Astrocyte of the cerebellum (primary cell): ENCODE data around the gene LALBA.

Experiments used
- DNase-seq: peaks from one replicate; pipeline ENCODE4 v3.0.0-alpha.2; 2011; ENCODE audit warnings: low read depth
- H3K4me3 ChIP-seq: 2 replicates; pipeline ENCODE4 v1.5.1; 2011; ENCODE audit warnings: mild to moderate bottlenecking, low read depth, low read length, moderate library complexity
- CTCF ChIP-seq: IDR thresholded peaks from 2 replicates; pipeline ENCODE4 v1.5.1; 2012; ENCODE audit warnings: low read length, low read depth, moderate library complexity, mild to moderate bottlenecking; ENCODE audit errors: missing control alignments
- in situ Hi-C: cut with HindIII; loops from 2 replicates; pipeline ENCODE4 v1.10.0; 2017; ENCODE audit warnings: low sequenced_read_pairs

The LALBA gene

DNA sequence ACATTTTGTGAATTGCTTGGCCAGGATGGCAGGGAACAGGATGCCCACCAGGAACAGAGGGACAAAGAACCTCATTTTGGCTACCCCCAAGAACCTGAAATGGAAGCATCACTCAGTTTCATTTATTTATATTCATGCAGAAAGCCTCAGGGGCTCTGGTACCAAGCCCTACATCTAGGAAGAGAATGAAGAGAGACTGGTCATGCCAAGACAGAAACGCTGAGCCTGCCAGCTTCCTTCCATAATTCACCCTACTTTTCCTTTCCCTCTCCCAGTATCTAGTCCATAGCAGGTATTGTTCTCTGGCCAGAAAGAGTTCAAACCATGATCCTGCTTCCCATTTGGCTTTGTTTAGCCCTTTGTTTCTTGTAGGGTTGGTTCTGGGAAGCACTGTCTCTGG, at the start of gene LALBA:
LALBA (minus strand) TSS at position 101 of the 400 bp plus-strand sequence; CDS start at position 75, 26 bp downstream.
- DNase-seq, result no peak
- no peak for TF ChIP-seq CTCF
- in situ Hi-C loops, result no loop called here
- no peak within 1 kb of the TSS for H3K4me3 ChIP-seq

- peak; percentile 99 for TF ChIP-seq CTCF
- in situ Hi-C loops, result no loop called here
- no peak overlapping the region for H3K4me3 ChIP-seq
- DNase-seq, result peak; percentile 61
These were observed 48.7 kb upstream of the LALBA start for GRCh38 chr12:48618541-48618940.

DNA sequence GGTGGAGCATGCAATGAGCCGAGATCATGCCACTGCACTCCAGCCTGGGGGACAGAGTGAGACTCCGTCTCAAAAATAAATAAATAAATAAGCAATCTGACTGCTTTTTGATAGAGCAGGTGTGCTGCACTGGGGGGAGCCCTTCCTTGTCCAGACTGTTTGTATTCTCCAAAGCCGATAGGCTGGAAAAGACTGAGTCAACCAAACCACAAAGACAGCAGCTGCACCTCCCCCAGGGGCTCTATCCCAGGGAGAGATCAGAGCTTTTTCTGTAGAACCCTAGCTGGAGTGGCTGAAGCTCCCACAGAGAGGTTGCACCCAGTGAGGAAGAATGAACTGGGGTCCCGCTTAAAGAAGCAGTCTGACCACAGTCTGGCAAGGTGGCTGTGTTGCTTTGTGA, 45.8 kb upstream of the LALBA start:
- no peak for TF ChIP-seq CTCF
- in situ Hi-C loops, result no loop called here
- no peak for DNase-seq
- no peak overlapping the region for H3K4me3 ChIP-seq

DNA sequence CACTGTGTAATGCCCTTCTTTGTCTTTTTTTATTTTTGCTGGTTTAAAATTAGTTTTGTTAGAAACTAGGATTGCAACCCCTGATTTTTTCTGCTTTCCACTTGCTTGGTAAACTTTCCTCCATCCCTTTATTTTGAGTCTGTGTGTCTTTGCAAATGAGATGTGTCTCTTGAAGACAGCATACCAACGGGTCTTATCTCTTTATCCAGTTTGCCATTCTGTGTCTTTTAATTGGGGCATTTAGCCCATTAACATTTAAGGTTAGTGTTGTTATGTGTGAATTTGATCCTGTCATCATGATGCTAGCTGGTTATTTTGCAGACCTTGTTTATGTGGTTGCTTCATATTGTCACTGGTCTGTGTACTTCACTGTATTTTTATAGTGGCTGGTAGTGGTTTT, 43.5 kb upstream of the LALBA start:
- in situ Hi-C loops, result no loop called here

GRCh38 chr12:48602192-48602989, 32.5 kb upstream of the LALBA start:
- no peak for DNase-seq
- H3K4me3 ChIP-seq, result no peak overlapping the region
- TF ChIP-seq CTCF, result no peak
- in situ Hi-C loops, result no loop called here

More for the DNA sequence above, 43.5 kb upstream of the LALBA start:
- H3K4me3 ChIP-seq, result no peak overlapping the region
- TF ChIP-seq CTCF, result no peak
- DNase-seq, result no peak

GRCh38 chr12:48601013-48601756, 31.3 kb upstream of the LALBA start:
- in situ Hi-C loops, result no loop called here
- TF ChIP-seq CTCF, result no peak
- DNase-seq, result peak; percentile 9
- H3K4me3 ChIP-seq, result no peak overlapping the region
